Fibroblast of villous mesenchyme (primary cell): Measurements from ENCODE around the gene SLC4A9. TPM values are rescaled to one million over a fixed set of nuclear protein-coding genes. Genes with fewer than 3 reads are reported as not detected.

ENCODE experiments used
- DNase-seq: peaks from one replicate; pipeline ENCODE4 v3.0.0-alpha.2; 2010; ENCODE audit warnings: low read depth
- H3K4me3 ChIP-seq: 2 replicates; pipeline ENCODE4 v1.5.1; 2011; ENCODE audit warnings: low read depth, mild to moderate bottlenecking, low read length
- CTCF ChIP-seq: IDR thresholded peaks from 2 replicates; pipeline ENCODE4 v1.5.1; 2012; ENCODE audit warnings: low read depth, mild to moderate bottlenecking, low read length; ENCODE audit not compliant: insufficient read depth
- total RNA-seq: library from RNA; depleted of rRNA; stranded (reverse); fragments of >200 nt; gene quantifications from 2 replicates; pipeline ENCODE4 v1.2.3, GENCODE V29; 2012

SLC4A9 gene
- total RNA-seq, 1 donor: not detected

- no peak overlapping the region for H3K4me3 ChIP-seq
- TF ChIP-seq CTCF: no peak
- DNase-seq: no peak
Measured at GRCh38 chr5:140391732-140392131, 31.7 kb downstream of the SLC4A9 start.

- TF ChIP-seq CTCF: no peak
- H3K4me3 ChIP-seq: no peak overlapping the region
- DNase-seq: no peak
Measured at GRCh38 chr5:140393738-140394137, 33.7 kb downstream of the SLC4A9 start.

GRCh38 chr5:140398379-140398811 lies 38.4 kb downstream of the SLC4A9 start:
- H3K4me3 ChIP-seq: no peak overlapping the region
- no peak for TF ChIP-seq CTCF
- no peak for DNase-seq

- TF ChIP-seq CTCF: no peak
- DNase-seq: no peak
- peak overlapping the region; percentile 84 for H3K4me3 ChIP-seq
Measured at GRCh38 chr5:140399979-140400729, 40.2 kb downstream of the SLC4A9 start.

- no peak for TF ChIP-seq CTCF
- peak overlapping the region; percentile 84 for H3K4me3 ChIP-seq
- DNase-seq: peak; percentile 97
Measured at GRCh38 chr5:140400730-140401361, 40.9 kb downstream of the SLC4A9 start.

GRCh38 chr5:140401362-140402257 lies 41.6 kb downstream of the SLC4A9 start, which contains the start of gene ANKHD1:
TSS of gene ANKHD1 (plus strand) at chr5:140401833. CDS start at chr5:140401968, 135 bp downstream.
- H3K4me3 ChIP-seq: peak within 1 kb of the TSS; percentile 98
- no peak for TF ChIP-seq CTCF
- peak; percentile 100 for DNase-seq
